Naive B cell (primary cell): ENCODE measurements around the gene RTEL1. TPM values are rescaled to one million over a fixed set of nuclear protein-coding genes. Genes with fewer than 3 reads are reported as not detected.
A peak's percentile ranks its signal among the peaks of the same experiment; 100 is the strongest.
"Not testable (repeated sequence)": the region's sequence is repeated elsewhere in the genome, so short reads cannot be mapped to it uniquely, and the experiment has no call there.

Source experiments
- ATAC-seq, 2 donors: fragments of 150-1000 bp; cut with Tn5 transposase; 2 replicates each; pipeline ENCODE4 v1.10.0; 2021; ENCODE audit warnings: low read depth in 2 of 2, mild to moderate bottlenecking in 2 of 2, moderate library complexity in 2 of 2
- DNase-seq: peaks from one replicate; pipeline ENCODE4 v3.0.0; 2022
- H3K27ac Mint-ChIP-seq, 6 donors: one replicate each; pipeline ENCODE4 v1.8.0; 2020 to 2022; ENCODE audit warnings: mild to moderate bottlenecking in 6 of 6, mixed read lengths in 6 of 6, moderate library complexity in 5 of 6, inconsistent platforms in 2 of 6
- H3K27me3 Mint-ChIP-seq, 3 donors: one replicate each; pipeline ENCODE4 v1.8.0; 2021 to 2022; ENCODE audit warnings: mixed read lengths in 3 of 3, mild to moderate bottlenecking in 1 of 3
- H3K36me3 Mint-ChIP-seq, 2 donors: one replicate each; pipeline ENCODE4 v1.8.0; 2020 to 2022; ENCODE audit warnings: mixed read lengths in 2 of 2, inconsistent platforms in 1 of 2, mild to moderate bottlenecking in 1 of 2
- H3K4me1 Mint-ChIP-seq, 3 donors: one replicate each; pipeline ENCODE4 v1.8.0; 2020 to 2022; ENCODE audit warnings: mixed read lengths in 3 of 3, inconsistent platforms in 1 of 3, mild to moderate bottlenecking in 1 of 3, moderate library complexity in 1 of 3
- H3K4me3 Mint-ChIP-seq, 8 donors: one replicate each; pipeline ENCODE4 v1.8.0; 2020 to 2022; ENCODE audit warnings: mild to moderate bottlenecking in 8 of 8, mixed read lengths in 8 of 8, moderate library complexity in 8 of 8, inconsistent platforms in 2 of 8
- H3K9me3 Mint-ChIP-seq, 7 donors: one replicate each; pipeline ENCODE4 v1.8.0; 2020 to 2022; ENCODE audit warnings: mixed read lengths in 7 of 7, mild to moderate bottlenecking in 5 of 7, inconsistent platforms in 2 of 7, moderate library complexity in 1 of 7
- polyA plus RNA-seq, 6 donors: library from polyadenylated mRNA; unstranded; fragments of 300-500 nt; fragmentation: Illumina TruSeq; gene quantifications; one replicate each; pipeline ENCODE4 v1.2.3, GENCODE V29; 2021; ENCODE audit warnings: low read depth in 6 of 6

The RTEL1 gene
- polyA plus RNA-seq, 6 donors from 2014 or later: 1.5 to 6.5 (median 3.0) TPM; not detected in 1

GRCh38 chr20:63619505-63619904 is 38.6 kb upstream of the RTEL1 start:
- no peak for DNase-seq
- H3K9me3 Mint-ChIP-seq: peaks cover 0 to 2% (median 0%) of the 10 kb centered on the region in 7 donors
- ATAC-seq: no peak
- peaks cover 6% of the 10 kb centered on the region in 2 donors for H3K36me3 Mint-ChIP-seq
- H3K4me3 Mint-ChIP-seq: peak overlapping the region in 1 of 8 donors; percentile 41
- H3K27ac Mint-ChIP-seq: no peak overlapping the region
- H3K27me3 Mint-ChIP-seq: no peaks in the 10 kb centered on the region
- peaks cover 23 to 27% (median 25%) of the 10 kb centered on the region in 3 donors for H3K4me1 Mint-ChIP-seq

- Mint-ChIP-seq H3K9me3 (no peaks in the 10 kb centered on the region), H3K36me3 (no peaks in the 10 kb centered on the region), H3K27me3 (no peaks in the 10 kb centered on the region), H3K27ac (peak overlapping the region in 1 of 6 donors; percentile 63), H3K4me1 (peaks cover 18 to 39% (median 35%) of the 10 kb centered on the region in 3 donors), H3K4me3 (peak overlapping the region in 1 of 8 donors; percentile 30)
- no peak for DNase-seq
- ATAC-seq: no peak
These were observed 37.1 kb upstream of the RTEL1 start for GRCh38 chr20:63620991-63621390.

GRCh38 chr20:63622096-63622495 is 36.0 kb upstream of the RTEL1 start:
- DNase-seq: no peak
- peaks cover 13 to 36% (median 32%) of the 10 kb centered on the region in 3 donors for H3K4me1 Mint-ChIP-seq
- peak overlapping the region in 1 of 8 donors; percentile 75 for H3K4me3 Mint-ChIP-seq
- H3K27me3 Mint-ChIP-seq: no peaks in the 10 kb centered on the region
- no peaks in the 10 kb centered on the region for H3K36me3 Mint-ChIP-seq
- no peak for ATAC-seq
- H3K9me3 Mint-ChIP-seq: no peaks in the 10 kb centered on the region
- H3K27ac Mint-ChIP-seq: peak overlapping the region in 4 of 6 donors; percentile 5 to 71 (median 46)

GRCh38 chr20:63622732-63623131 is 35.4 kb upstream of the RTEL1 start:
- H3K27ac Mint-ChIP-seq: peak overlapping the region in 5 of 6 donors; percentile 71 to 91 (median 86)
- DNase-seq (no peak), ATAC-seq (no peak)
- H3K9me3 Mint-ChIP-seq: no peaks in the 10 kb centered on the region
- H3K27me3 Mint-ChIP-seq: no peaks in the 10 kb centered on the region
- H3K36me3 Mint-ChIP-seq: no peaks in the 10 kb centered on the region
- H3K4me3 Mint-ChIP-seq: peak overlapping the region in 1 of 8 donors; percentile 75
- peaks cover 13 to 34% (median 30%) of the 10 kb centered on the region in 3 donors for H3K4me1 Mint-ChIP-seq

GRCh38 chr20:63624486-63624885 is 33.6 kb upstream of the RTEL1 start:
- ATAC-seq: no peak
- Mint-ChIP-seq H3K4me1 (peaks cover 23 to 48% (median 36%) of the 10 kb centered on the region in 3 donors), H3K27ac (peak overlapping the region in 2 of 6 donors; percentile 76 to 92), H3K27me3 (no peaks in the 10 kb centered on the region), H3K4me3 (peak overlapping the region in 5 of 8 donors; percentile 47 to 90 (median 64)), H3K9me3 (no peaks in the 10 kb centered on the region), H3K36me3 (no peaks in the 10 kb centered on the region)
- no peak for DNase-seq

GRCh38 chr20:63625771-63626423 is 32.2 kb upstream of the RTEL1 start:
- peak; percentile 37 for DNase-seq
- Mint-ChIP-seq H3K4me1 (peaks cover 23 to 53% (median 41%) of the 10 kb centered on the region in 3 donors), H3K27me3 (no peaks in the 10 kb centered on the region)

GRCh38 chr20:63626424-63627128 is 31.5 kb upstream of the RTEL1 start, which contains the start of gene GMEB2:
Gene GMEB2 (minus strand): TSS chr20:63627101. CDS start chr20:63619397, 7,704 bp downstream.
- Mint-ChIP-seq H3K9me3 (no peaks in the 10 kb centered on the region), H3K36me3 (no peaks in the 10 kb centered on the region), H3K27me3 (no peaks in the 10 kb centered on the region), H3K4me3 (peak within 1 kb of the TSS; percentile 93 to 97 (median 95)), H3K4me1 (peaks cover 23 to 56% (median 45%) of the 10 kb centered on the region in 3 donors), H3K27ac (peak within 1 kb of the TSS; percentile 92 to 98 (median 96))
- DNase-seq (no peak), ATAC-seq (peak; percentile 35 to 39)

More at GRCh38 chr20:63625771-63626423, 32.2 kb upstream of the RTEL1 start:
- Mint-ChIP-seq H3K4me3 (peak overlapping the region; percentile 77 to 93 (median 82)), H3K9me3 (no peaks in the 10 kb centered on the region), H3K27ac (peak overlapping the region; percentile 92 to 98 (median 96)), H3K36me3 (no peaks in the 10 kb centered on the region)
- peak; percentile 11 to 22 for ATAC-seq

GRCh38 chr20:63627129-63627750 is 30.9 kb upstream of the RTEL1 start:
- Mint-ChIP-seq H3K9me3 (no peaks in the 10 kb centered on the region), H3K36me3 (no peaks in the 10 kb centered on the region), H3K4me1 (peaks cover 24 to 60% (median 45%) of the 10 kb centered on the region in 3 donors), H3K27ac (peak overlapping the region in 5 of 6 donors; percentile 84 to 97 (median 95)), H3K4me3 (peak overlapping the region; percentile 93 to 97 (median 95)), H3K27me3 (no peaks in the 10 kb centered on the region)
- DNase-seq: peak; percentile 97
- ATAC-seq: peak; percentile 74

- peak overlapping the region; percentile 93 to 97 (median 95) for H3K4me3 Mint-ChIP-seq
- ATAC-seq (no peak), DNase-seq (no peak)
- H3K9me3 Mint-ChIP-seq: no peaks in the 10 kb centered on the region
- peaks cover 18 to 58% (median 39%) of the 10 kb centered on the region in 3 donors for H3K4me1 Mint-ChIP-seq
- H3K27ac Mint-ChIP-seq: peak overlapping the region; percentile 77 to 97 (median 93)
- H3K27me3 Mint-ChIP-seq: no peaks in the 10 kb centered on the region
- no peaks in the 10 kb centered on the region for H3K36me3 Mint-ChIP-seq
These were observed 30.3 kb upstream of the RTEL1 start for GRCh38 chr20:63627751-63628245.

- H3K36me3 Mint-ChIP-seq: no peaks in the 10 kb centered on the region
- H3K4me1 Mint-ChIP-seq: peaks cover 20 to 61% (median 38%) of the 10 kb centered on the region in 3 donors
- ATAC-seq (no peak), DNase-seq (no peak)
- no peaks in the 10 kb centered on the region for H3K27me3 Mint-ChIP-seq
- peak overlapping the region; percentile 77 to 97 (median 93) for H3K27ac Mint-ChIP-seq
- H3K9me3 Mint-ChIP-seq: no peaks in the 10 kb centered on the region
- H3K4me3 Mint-ChIP-seq: peak overlapping the region; percentile 93 to 97 (median 95)
These were observed 29.7 kb upstream of the RTEL1 start for GRCh38 chr20:63628246-63628975.

GRCh38 chr20:63630956-63631355 is 27.2 kb upstream of the RTEL1 start:
- peak overlapping the region in 5 of 6 donors; percentile 95 to 99 (median 97) for H3K27ac Mint-ChIP-seq
- H3K9me3 Mint-ChIP-seq, H3K27me3 Mint-ChIP-seq, ATAC-seq, DNase-seq, H3K36me3 Mint-ChIP-seq: not testable (repeated sequence)
- peak overlapping the region in 7 of 8 donors; percentile 69 to 90 (median 83) for H3K4me3 Mint-ChIP-seq
- peaks cover 29 to 67% (median 44%) of the 10 kb centered on the region in 3 donors for H3K4me1 Mint-ChIP-seq

GRCh38 chr20:63631426-63631825 is 26.7 kb upstream of the RTEL1 start:
- ATAC-seq: peak; percentile 20 to 25
- not testable (repeated sequence) for H3K36me3 Mint-ChIP-seq, H3K27me3 Mint-ChIP-seq, H3K9me3 Mint-ChIP-seq
- Mint-ChIP-seq H3K4me1 (peaks cover 29 to 67% (median 44%) of the 10 kb centered on the region in 3 donors), H3K4me3 (peak overlapping the region; percentile 69 to 90 (median 84)), H3K27ac (peak overlapping the region; percentile 95 to 99 (median 97))
- peak; percentile 62 for DNase-seq
